ENCODE data around the gene TEX22. TPM values are rescaled to one million over a fixed set of nuclear protein-coding genes. Genes with fewer than 3 reads are reported as not detected.
A peak's percentile ranks its signal among the peaks of the same experiment; 100 is the strongest.

The TEX22 gene
- total and polyA plus RNA-seq, 2 donors = 0.85 to 1.2 TPM

- WGBS = 99% methylated on average over 9 of the region's 9 CpGs
- Histone ChIP-seq H3K36me3 (ENCODE audit: control insufficient read depth in 2 of 2, insufficient read depth in 2 of 2, low read length in 1 of 2) (peaks cover 9 to 10% of the 10 kb centered on the region in 2 donors), H3K27ac (ENCODE audit: low read depth in 1 of 2, low read length in 1 of 2) (no peak overlapping the region), H3K4me3 (ENCODE audit: low read length in 2 of 2) (no peak overlapping the region), H3K9me3 (ENCODE audit: control insufficient read depth in 2 of 2, insufficient read depth in 1 of 2, low read length in 1 of 2) (peaks cover 0 to 5% of the 10 kb centered on the region in 2 donors), H3K4me1 (ENCODE audit: control insufficient read depth in 2 of 2, insufficient read depth in 2 of 2, low read length in 2 of 2) (peaks cover 18 to 35% of the 10 kb centered on the region in 2 donors), H3K27me3 (ENCODE audit: control insufficient read depth in 2 of 2, insufficient read depth in 1 of 2, low read length in 1 of 2) (no peaks in the 10 kb centered on the region)
- no peak for DNase-seq (ENCODE audit: low read depth in 6 of 9, low spot score in 9 of 9)
Observed at GRCh38 chr14:105401699-105402098, 3.4 kb downstream of the TEX22 start.

- H3K4me1 ChIP-seq (ENCODE audit: control insufficient read depth in 2 of 2, insufficient read depth in 2 of 2, low read length in 2 of 2) = peaks cover 13 to 23% of the 10 kb centered on the region in 2 donors
- H3K27ac ChIP-seq (ENCODE audit: low read depth in 1 of 2, low read length in 1 of 2) = no peak overlapping the region
- H3K9me3 ChIP-seq (ENCODE audit: control insufficient read depth in 2 of 2, insufficient read depth in 1 of 2, low read length in 1 of 2) = no peaks in the 10 kb centered on the region
- DNase-seq (ENCODE audit: low read depth in 6 of 9, low spot score in 9 of 9) = no peak
- no peaks in the 10 kb centered on the region for H3K36me3 ChIP-seq (ENCODE audit: control insufficient read depth in 2 of 2, insufficient read depth in 2 of 2, low read length in 1 of 2)
- peaks cover 21 to 41% of the 10 kb centered on the region in 2 donors for H3K27me3 ChIP-seq (ENCODE audit: control insufficient read depth in 2 of 2, insufficient read depth in 1 of 2, low read length in 1 of 2)
- 96% methylated on average over 13 of the region's 13 CpGs for WGBS
- no peak overlapping the region for H3K4me3 ChIP-seq (ENCODE audit: low read length in 2 of 2)
Observed at GRCh38 chr14:105408592-105408991, 10.3 kb downstream of the TEX22 start.

GRCh38 chr14:105409364-105409763 lies 11.0 kb downstream of the TEX22 start:
- Histone ChIP-seq H3K4me3 (ENCODE audit: low read length in 2 of 2) (no peak overlapping the region), H3K27me3 (ENCODE audit: control insufficient read depth in 2 of 2, insufficient read depth in 1 of 2, low read length in 1 of 2) (peaks cover 23 to 49% of the 10 kb centered on the region in 2 donors), H3K4me1 (ENCODE audit: control insufficient read depth in 2 of 2, insufficient read depth in 2 of 2, low read length in 2 of 2) (peaks cover 8 to 20% of the 10 kb centered on the region in 2 donors), H3K36me3 (ENCODE audit: control insufficient read depth in 2 of 2, insufficient read depth in 2 of 2, low read length in 1 of 2) (no peaks in the 10 kb centered on the region), H3K9me3 (ENCODE audit: control insufficient read depth in 2 of 2, insufficient read depth in 1 of 2, low read length in 1 of 2) (no peaks in the 10 kb centered on the region), H3K27ac (ENCODE audit: low read depth in 1 of 2, low read length in 1 of 2) (no peak overlapping the region)
- no peak for DNase-seq (ENCODE audit: low read depth in 6 of 9, low spot score in 9 of 9)
- WGBS = 95% methylated on average over 3 of the region's 3 CpGs

- H3K4me3 ChIP-seq (ENCODE audit: low read length in 2 of 2) = no peak overlapping the region
- WGBS = 71% methylated on average over 5 of the region's 5 CpGs
- no peaks in the 10 kb centered on the region for H3K36me3 ChIP-seq (ENCODE audit: control insufficient read depth in 2 of 2, insufficient read depth in 2 of 2, low read length in 1 of 2)
- peaks cover 6 to 27% of the 10 kb centered on the region in 2 donors for H3K4me1 ChIP-seq (ENCODE audit: control insufficient read depth in 2 of 2, insufficient read depth in 2 of 2, low read length in 2 of 2)
- no peaks in the 10 kb centered on the region for H3K9me3 ChIP-seq (ENCODE audit: control insufficient read depth in 2 of 2, insufficient read depth in 1 of 2, low read length in 1 of 2)
- H3K27ac ChIP-seq (ENCODE audit: low read depth in 1 of 2, low read length in 1 of 2) = no peak overlapping the region
- peaks cover 23 to 53% of the 10 kb centered on the region in 2 donors for H3K27me3 ChIP-seq (ENCODE audit: control insufficient read depth in 2 of 2, insufficient read depth in 1 of 2, low read length in 1 of 2)
- DNase-seq (ENCODE audit: low read depth in 6 of 9, low spot score in 9 of 9) = no peak
Observed at GRCh38 chr14:105410642-105411016, 12.3 kb downstream of the TEX22 start.

GRCh38 chr14:105411017-105411941 lies 12.9 kb downstream of the TEX22 start:
- Histone ChIP-seq H3K4me3 (ENCODE audit: low read length in 2 of 2) (peak overlapping the region in 1 of 2 donors; percentile 50), H3K27ac (ENCODE audit: low read depth in 1 of 2, low read length in 1 of 2) (no peak overlapping the region), H3K36me3 (ENCODE audit: control insufficient read depth in 2 of 2, insufficient read depth in 2 of 2, low read length in 1 of 2) (no peaks in the 10 kb centered on the region), H3K27me3 (ENCODE audit: control insufficient read depth in 2 of 2, insufficient read depth in 1 of 2, low read length in 1 of 2) (peaks cover 23 to 53% of the 10 kb centered on the region in 2 donors), H3K4me1 (ENCODE audit: control insufficient read depth in 2 of 2, insufficient read depth in 2 of 2, low read length in 2 of 2) (peaks cover 6 to 28% of the 10 kb centered on the region in 2 donors), H3K9me3 (ENCODE audit: control insufficient read depth in 2 of 2, insufficient read depth in 1 of 2, low read length in 1 of 2) (no peaks in the 10 kb centered on the region)
- peak in 1 of 9 donors; percentile 56 for DNase-seq (ENCODE audit: low read depth in 6 of 9, low spot score in 9 of 9)
- 14% methylated on average over 86 of the region's 86 CpGs for WGBS

- WGBS = 87% methylated on average over 17 of the region's 17 CpGs
- no peak overlapping the region for H3K4me3 ChIP-seq (ENCODE audit: low read length in 2 of 2)
- peaks cover 6 to 28% of the 10 kb centered on the region in 2 donors for H3K4me1 ChIP-seq (ENCODE audit: control insufficient read depth in 2 of 2, insufficient read depth in 2 of 2, low read length in 2 of 2)
- DNase-seq (ENCODE audit: low read depth in 6 of 9, low spot score in 9 of 9) = no peak
- no peaks in the 10 kb centered on the region for H3K36me3 ChIP-seq (ENCODE audit: control insufficient read depth in 2 of 2, insufficient read depth in 2 of 2, low read length in 1 of 2)
- H3K27ac ChIP-seq (ENCODE audit: low read depth in 1 of 2, low read length in 1 of 2) = no peak overlapping the region
- peaks cover 23 to 53% of the 10 kb centered on the region in 2 donors for H3K27me3 ChIP-seq (ENCODE audit: control insufficient read depth in 2 of 2, insufficient read depth in 1 of 2, low read length in 1 of 2)
- no peaks in the 10 kb centered on the region for H3K9me3 ChIP-seq (ENCODE audit: control insufficient read depth in 2 of 2, insufficient read depth in 1 of 2, low read length in 1 of 2)
Observed at GRCh38 chr14:105411985-105412770, 13.8 kb downstream of the TEX22 start.

- WGBS = 88% methylated on average over 8 of the region's 8 CpGs
- H3K27ac ChIP-seq (ENCODE audit: low read depth in 1 of 2, low read length in 1 of 2) = no peak overlapping the region
- no peaks in the 10 kb centered on the region for H3K36me3 ChIP-seq (ENCODE audit: control insufficient read depth in 2 of 2, insufficient read depth in 2 of 2, low read length in 1 of 2)
- DNase-seq (ENCODE audit: low read depth in 6 of 9, low spot score in 9 of 9) = no peak
- H3K27me3 ChIP-seq (ENCODE audit: control insufficient read depth in 2 of 2, insufficient read depth in 1 of 2, low read length in 1 of 2) = peaks cover 23 to 53% of the 10 kb centered on the region in 2 donors
- peaks cover 6 to 28% of the 10 kb centered on the region in 2 donors for H3K4me1 ChIP-seq (ENCODE audit: control insufficient read depth in 2 of 2, insufficient read depth in 2 of 2, low read length in 2 of 2)
- H3K9me3 ChIP-seq (ENCODE audit: control insufficient read depth in 2 of 2, insufficient read depth in 1 of 2, low read length in 1 of 2) = no peaks in the 10 kb centered on the region
- no peak overlapping the region for H3K4me3 ChIP-seq (ENCODE audit: low read length in 2 of 2)
Observed at GRCh38 chr14:105412771-105413543, 14.6 kb downstream of the TEX22 start.

- Histone ChIP-seq H3K4me1 (ENCODE audit: control insufficient read depth in 2 of 2, insufficient read depth in 2 of 2, low read length in 2 of 2) (peaks cover 6 to 29% of the 10 kb centered on the region in 2 donors), H3K27me3 (ENCODE audit: control insufficient read depth in 2 of 2, insufficient read depth in 1 of 2, low read length in 1 of 2) (peaks cover 23 to 53% of the 10 kb centered on the region in 2 donors), H3K36me3 (ENCODE audit: control insufficient read depth in 2 of 2, insufficient read depth in 2 of 2, low read length in 1 of 2) (no peaks in the 10 kb centered on the region), H3K9me3 (ENCODE audit: control insufficient read depth in 2 of 2, insufficient read depth in 1 of 2, low read length in 1 of 2) (no peaks in the 10 kb centered on the region), H3K27ac (ENCODE audit: low read depth in 1 of 2, low read length in 1 of 2) (no peak overlapping the region), H3K4me3 (ENCODE audit: low read length in 2 of 2) (no peak overlapping the region)
- no peak for DNase-seq (ENCODE audit: low read depth in 6 of 9, low spot score in 9 of 9)
- 99% methylated on average over 2 of the region's 2 CpGs for WGBS
Observed at GRCh38 chr14:105413544-105413886, 15.2 kb downstream of the TEX22 start.
